Measurements from ENCODE around the gene HMCES. TPM values are rescaled to one million over a fixed set of nuclear protein-coding genes. Genes with fewer than 3 reads are reported as not detected.

HMCES gene
- polyA plus RNA-seq, 12 donors = 21.7 to 28.6 (median 24.6) TPM; not detected in 1

DNA sequence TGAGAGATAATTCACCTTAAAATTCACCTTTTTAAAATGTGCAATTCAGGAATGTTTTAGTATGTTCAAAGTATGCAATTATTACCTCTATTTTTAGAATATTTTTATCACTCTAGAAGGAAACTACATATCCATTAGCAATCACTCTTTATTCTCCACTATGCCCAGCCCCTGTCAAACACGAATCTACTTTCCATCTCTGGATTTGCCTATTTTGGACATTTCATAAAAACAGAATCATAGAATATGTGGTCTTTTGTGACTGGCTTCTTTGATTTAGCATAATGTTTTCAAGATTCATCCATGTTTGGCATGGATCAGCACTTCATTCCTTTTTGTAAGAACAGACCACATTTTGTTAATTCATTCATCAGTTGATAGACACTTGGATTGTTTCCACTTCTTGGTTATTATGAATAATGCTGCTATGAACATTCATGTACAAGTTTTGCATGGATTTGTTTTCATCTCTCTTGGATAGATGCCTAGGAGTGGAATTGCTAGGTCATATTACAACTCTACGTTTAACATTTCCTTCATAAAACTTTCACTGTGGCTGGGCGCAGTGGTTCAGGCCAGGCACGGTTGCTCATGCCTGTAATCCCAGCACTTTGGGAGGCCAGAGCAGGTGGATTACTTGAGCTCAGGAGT is 12.7 kb downstream of the HMCES start:
- DNase-seq = no peak

DNA sequence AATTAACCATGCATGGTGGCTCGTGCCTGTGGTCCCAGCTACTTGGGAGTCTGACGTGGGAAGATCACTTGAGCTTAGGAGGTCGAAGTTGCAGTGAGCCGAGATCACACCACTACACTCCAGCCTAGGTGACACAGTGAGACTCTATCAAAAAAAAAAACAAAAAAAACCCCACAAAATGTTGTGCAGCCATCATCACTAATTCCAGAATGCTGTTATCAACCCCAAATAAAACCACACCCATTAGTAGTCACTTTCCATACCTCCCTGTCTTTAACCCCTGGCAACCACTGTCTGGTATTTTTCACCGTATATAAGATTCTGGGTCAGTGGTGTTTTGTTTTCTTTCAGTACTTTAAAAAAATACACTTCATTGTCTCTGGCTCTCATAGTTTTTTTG is 16.6 kb downstream of the HMCES start:
- no peak for DNase-seq

DNA sequence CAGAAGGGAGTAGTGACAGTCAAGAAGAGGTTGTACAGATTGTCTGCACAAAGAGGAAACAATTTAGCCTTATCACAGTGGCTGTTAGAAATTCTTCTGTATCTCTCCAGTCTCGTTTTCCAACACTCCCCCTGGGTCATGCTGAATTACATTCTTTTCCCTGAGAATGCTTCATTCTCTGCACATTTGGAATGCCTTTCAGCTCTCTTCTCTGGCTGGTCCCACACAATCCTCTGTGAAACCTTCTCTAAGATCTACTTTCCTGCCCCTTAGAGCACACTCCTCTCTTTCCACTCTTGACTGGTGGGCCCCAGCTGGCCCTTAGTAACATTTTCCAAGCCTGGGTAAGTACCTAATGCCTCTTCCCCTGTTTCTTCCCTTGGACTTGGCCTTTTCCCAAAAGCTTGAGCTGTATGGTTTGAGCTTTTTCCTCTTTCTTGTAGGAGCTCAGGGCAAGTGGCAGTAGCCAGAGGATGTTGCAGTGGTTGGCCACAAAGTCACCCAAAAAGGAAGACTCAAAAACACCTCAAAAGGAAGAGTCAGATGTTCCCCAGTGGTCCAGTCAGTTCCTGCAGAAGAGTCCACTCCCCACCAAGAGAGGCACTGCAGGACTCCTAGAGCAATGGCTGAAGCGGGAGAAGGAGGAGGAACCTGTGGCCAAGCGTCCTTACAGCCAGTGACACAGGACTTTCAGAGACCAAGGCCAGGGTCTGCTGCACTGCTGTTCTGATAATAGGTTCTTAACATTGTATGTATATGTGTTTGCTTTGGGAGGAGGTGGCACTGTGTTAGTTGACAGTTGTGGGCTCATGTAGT is 25.7 kb downstream of the HMCES start:
- no peak for DNase-seq

DNA sequence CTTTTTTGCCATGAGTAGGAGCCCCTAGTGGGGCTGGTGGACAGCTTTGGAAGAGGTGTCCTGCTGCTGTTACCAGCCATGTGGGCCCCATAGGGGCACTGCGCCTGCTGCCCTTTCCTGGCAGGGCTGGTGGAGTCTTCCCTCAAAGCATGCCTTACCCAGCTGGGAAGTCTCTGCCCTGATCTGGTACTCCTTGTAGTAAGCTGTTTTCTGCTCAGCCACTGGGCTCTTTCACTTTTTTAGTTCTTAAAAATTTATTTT is 26.2 kb downstream of the HMCES start:
- no peak for DNase-seq

DNA sequence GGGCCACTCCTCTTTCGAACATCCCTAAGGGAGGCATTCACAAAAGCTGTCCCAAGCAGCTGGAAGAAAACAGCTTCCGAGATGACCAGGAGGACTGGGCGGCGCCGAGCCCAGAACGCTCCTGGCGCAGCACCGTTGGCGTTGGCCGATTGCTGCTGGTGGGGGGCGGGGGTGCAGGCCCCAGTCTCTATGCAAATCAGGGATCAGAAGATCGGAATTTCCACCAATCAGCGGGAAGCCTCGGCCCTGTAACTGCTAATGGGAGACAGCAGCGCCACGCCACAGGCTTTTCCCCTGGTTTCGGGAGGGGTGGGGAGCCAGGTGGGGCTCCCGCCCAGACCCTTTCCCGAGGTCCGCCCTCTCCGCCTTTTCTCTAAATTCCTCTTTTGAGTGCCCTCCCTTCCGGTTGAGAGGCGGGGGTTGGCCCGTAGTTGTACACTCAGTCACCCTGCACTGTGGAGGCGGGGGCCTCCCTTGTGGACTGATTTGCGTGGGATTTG is 27.0 kb downstream of the HMCES start:
- peak; percentile 88 for DNase-seq

DNA sequence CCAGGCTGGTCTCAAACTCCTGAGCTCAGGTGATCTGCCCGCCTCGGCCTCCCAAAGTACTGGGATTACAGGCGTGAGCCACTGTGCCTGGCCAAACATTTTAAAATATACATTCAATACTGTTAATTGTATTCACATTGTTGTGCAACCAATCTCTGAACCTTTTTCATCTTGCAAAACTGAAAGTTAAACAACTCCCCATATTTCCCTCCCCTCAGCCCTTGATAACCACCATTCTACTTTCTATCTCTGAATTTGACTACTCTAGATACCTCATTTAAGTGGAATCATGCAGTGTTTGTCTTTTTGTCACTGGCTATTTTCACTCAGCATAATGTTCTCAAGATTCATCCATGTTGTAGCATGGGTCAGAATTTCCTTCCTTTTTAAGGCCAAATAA is 30.0 kb downstream of the HMCES start:
- no peak for DNase-seq

DNA sequence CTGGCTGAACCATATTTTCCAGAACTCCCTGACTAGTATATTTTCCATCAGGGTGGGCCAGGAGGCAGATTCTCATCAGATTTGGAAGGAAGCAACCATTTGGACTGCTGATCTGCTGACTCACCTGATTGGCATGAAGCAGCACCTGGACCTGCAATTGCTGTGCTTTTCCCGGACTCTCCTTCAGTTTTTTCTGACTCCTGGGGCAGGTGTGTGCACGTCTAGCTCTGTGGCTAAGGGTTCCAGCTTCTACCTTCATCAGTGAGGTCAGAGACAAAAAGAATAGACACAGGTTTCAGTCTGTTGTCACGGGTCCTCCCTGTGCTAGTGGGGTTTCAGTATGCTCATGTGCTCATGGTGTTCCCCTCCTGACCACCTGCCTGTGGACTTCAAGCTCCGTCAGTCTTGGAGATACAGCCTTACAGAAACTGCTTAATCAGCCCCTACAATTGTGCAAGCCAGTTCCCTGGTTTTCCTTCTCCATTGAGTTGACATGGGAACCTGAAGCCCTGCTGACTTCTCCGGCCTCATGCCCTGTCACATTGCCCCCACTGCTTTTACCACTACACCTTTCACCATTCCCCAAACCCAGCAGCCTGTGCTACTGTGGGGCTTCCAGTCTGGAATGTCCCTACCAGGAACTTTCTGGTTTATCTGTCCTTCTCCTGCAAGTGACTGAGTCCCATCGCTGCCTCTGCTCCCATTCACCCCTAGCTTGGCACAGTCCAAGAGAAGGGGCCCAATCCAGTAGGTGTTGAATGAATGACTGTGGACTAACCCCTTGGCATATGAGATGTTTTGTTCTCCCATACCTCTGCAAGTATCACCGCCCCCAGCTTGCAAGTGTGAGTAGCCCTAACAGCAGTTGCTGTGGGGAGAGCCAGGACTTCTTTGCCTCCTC is 31.7 kb downstream of the HMCES start:
- DNase-seq = no peak

DNA sequence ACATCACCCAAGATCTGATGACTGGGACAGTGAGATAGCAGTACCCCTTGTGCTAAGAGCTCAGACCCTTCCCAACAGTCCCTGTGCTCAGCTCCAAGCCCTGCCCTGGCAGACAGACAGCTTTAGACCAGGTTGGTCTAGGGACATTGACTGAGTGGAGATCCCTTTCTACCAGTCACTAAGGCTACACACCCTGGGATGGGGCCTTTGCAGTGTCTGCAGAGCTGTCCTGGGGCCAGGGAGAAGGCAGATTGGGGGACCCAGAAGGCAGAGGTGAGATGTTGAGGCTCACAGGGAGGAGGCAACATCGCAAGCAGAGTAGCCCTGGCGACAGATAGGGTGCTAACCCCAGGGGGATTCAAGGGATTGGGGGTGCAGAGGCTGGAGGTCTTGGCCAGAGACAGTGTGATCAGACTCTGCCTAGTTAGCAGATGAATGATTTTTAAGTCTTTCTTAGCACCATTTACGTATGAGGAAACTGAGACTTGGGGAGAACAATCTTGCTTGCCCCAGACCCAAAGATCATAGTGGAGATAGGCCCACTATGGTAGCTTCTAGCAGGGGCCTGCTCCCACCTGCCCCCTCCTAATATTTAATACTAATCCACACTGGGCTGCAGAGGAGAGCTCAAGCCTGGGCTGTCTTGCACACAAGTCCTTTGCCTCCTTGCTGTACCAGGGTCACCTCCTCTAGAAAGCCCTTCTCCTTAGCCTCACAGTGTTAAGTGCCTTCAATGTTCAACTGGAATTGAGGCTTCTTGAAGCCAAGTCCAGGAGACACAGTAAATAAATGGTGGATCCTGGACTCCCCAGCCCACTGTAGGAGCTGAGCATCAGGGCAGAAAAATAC is 32.6 kb downstream of the HMCES start:
- no peak for DNase-seq

DNA sequence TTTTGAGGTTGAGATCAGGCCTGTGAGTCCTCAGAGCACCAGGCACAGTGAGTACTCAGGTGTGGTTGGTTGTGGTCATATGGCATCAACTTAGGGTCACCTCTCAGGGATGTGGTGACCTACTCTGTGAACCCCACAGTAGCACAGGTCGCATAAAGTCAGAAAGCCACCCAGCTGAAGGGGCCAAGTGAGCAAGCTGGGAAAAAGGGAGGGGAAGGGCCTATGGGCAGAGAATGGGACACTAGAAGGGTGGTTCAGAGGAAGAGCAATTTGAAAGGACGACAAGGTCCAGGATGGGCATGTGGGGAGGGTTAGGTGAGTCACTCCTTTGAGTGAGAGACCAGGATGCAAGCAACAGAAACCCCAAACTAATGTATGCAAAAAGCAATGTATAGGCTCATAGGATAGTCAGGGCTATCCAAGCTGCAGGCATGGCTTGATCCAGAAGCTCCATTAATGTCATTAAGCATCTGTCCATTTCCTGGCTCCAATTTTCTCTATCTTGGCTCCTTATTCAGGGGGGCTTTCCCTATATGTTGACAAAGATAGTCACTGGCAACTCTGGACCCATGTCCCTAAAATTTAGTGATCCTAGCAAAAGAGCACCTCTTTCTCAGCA is 33.5 kb downstream of the HMCES start:
- DNase-seq = no peak

DNA sequence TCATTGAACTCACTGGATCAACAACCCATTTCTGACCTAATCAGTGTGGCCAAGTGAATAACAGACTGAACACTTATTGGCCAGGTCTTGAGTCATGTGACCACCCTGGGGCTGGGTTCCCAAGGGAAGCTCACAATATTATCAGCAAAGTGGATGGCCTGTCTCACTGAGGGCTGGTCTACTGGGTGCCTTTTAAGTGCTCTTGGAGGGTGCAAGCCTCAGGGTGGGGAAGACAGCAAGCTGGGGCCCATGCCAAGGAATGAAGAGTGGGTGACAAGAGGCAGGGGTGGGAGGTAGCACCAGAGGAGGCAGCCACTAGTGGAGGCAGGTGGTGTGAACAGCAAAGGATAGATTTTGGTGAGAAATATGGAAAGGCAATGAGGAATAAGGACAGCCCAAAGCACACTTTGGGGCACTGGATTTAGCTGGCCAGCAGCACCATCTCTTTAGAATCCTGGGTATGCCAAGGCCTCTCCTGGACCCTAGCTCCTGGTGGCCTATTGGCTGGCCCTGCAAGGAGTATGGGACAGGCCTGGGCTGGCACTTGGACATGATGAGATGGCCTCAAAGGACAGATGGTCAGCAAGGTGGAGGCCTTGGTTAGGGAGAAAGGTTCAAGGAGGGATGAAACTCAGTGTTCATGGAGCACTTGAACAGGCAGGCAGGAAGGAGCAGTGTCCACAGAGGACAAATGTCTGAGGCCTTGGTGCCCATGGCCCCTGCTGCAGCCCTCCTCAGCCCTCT is 34.2 kb downstream of the HMCES start:
- no peak for DNase-seq

DNA sequence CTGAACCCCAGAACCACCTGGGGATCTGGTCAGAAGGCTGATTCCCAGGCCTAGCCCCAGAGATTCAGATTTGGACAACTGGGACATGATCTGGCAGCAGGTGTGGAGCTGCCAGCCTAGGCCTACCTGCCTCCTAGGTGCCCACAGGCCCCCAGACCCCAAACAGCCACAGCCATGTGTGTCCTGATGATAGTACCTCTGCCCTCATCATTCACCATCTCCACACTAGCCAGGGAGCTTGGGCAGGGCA is 34.7 kb downstream of the HMCES start:
- DNase-seq = no peak

DNA sequence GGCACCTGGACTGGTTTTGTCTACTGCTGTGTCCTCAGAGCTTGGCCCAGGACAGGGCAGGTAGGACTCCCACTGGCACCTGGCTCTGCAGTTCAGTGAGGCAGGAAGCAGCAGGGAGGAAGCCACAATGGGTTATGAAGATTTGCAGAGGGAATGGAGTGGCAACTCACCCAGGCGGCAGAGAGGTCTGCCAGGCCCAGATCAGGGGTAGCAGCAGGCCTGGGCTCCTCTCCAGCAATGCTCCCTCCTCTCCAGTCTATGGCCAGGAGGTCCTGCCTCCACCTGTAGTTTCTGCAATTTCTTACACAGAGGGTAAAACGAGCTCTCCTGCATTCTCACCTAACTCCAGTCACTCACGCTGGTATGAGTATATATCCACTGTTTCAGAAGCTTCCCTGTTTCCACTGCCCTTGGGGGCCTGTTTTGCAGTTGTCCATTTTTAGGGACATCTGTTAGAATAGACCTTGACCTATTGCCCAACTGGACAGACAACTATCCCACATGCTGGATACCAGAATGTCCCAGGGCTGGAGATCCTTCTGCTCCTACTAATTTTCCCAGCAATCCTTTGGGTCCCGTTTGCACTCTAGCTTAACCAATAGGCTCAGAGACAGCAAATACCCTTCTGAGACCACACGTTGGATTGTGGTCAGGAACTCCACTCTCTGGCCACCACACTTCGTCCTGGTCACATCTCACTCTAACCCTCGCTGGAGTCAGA is 35.2 kb downstream of the HMCES start:
- no peak for DNase-seq

DNA sequence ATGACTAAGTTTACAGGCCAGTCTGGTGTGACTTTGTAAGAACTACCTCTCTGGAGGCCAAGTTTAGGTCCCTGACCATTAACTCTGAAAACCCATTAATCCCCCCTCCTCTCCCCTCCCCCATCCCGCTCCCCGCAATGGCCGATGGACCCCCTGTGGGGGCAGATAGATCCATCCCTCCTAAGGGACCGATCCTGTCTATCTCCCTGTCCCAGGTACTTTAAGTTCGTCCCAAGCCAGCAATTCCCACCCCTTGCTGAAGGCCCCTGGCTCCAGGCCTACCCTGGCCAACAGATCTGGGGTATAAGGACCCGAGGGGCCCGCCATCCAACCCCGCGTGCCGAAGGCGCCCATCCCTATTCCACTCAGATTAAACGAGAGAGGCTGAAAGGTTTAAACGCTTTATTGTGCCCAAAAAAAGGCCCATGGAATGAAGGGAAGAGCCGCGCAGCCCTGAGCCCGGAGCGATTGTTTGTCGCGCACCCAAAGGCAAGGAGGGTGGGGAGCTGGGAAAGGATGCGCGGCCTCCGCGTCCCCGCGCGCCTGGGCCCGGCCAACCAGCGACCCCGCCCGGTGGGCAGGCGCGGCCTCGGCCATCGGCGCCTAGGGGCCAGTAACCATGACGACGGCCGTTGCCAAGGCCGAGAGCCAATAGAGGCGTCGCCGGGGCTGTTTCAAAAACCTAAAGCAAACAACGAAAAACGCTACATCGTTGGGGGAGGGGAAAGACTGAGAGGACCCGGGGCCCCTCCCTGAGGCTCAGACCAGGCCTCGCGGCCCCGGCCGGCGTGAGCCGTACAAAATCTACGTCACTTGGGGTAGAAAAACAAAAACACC is 35.9 kb downstream of the HMCES start:
- peak; percentile 95 for DNase-seq

DNA sequence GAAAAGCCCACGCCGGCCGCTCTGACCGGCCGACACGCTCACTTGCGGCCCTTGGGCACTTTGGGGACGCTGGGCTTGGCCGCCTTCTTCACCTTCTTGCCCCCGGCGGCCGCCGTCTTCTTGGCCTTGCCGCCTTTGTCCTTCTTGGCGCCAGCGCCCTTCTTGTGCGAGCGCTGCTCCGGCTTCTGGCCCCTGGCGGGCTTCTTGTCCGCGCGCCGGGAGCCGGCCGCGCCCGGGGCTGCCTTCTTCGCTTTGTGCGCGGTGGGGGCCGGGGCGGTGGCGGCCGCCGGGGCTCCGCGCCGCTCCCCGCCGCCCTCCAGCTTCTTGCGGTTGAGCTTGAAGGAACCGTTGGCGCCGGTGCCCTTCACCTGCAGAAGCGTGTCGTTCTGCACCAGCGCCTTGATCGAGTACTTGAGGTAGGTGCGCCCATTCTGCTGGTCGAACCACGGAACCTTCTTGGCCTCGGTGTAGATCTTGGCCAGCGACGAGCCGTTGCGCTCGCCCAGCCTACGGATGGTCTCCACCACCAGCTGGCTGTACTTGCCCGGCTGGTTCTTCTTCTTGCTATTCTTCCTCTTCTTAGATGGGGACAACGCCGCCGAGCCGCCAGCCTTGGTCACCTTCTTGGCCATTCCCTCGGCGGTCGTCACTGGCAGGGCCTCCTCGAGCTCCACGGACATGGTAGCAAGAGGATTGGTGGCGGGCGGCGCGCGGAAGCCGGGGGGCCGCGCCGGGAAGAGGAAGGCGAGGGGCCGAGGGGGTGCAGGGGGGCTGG is 36.7 kb downstream of the HMCES start:
- no peak for DNase-seq

DNA sequence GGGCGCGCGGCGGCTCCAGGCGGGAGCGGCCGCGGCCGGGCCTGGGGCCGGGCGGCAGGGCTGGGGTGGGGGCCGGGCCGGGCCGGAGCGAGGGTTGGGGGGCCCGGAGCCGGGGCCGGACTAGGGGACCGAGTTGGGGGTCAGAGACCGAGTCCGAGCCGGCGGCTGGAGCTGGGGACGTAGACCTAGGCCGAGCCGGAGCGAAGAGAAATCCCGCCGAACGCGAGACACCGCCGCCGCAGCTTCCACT is 37.3 kb downstream of the HMCES start:
- DNase-seq = no peak

DNA sequence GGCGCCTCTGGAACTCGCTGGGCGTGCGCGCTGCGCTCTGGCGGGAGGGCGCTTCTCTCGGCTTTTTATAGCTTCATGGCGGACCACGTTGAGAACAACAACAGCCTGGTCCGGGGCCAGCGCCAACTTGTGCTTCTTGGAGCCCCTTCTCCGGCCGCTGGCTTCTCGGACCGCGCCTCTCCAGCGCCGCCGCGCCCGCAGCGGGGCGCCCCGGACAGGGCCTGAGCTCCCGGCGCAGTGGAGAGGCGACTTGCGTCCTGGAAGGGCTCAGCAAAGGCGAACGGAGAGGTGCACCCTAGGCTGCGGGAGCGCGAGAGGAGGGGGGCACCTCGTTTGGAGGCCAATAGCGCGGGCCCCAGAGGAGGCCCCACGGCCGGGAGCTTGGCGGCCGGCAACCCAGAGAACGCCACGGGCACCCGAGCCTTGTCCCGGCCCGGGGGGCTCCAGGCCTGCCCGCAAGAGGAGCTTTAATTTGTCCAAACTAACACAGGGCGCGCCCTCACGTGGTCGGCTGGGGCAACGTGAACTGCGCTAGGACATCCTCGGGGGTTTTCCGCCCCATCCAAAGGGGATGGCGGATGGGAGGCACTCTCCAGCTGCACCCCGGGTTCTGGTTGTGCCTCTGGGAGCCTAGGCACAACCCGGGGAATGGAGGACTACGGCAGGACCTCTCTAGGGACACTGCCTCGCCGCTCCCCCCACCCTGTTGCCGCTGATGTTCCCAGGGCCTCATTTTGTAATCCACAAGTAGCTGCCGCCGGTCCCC is 37.8 kb downstream of the HMCES start:
- peak; percentile 85 for DNase-seq

DNA sequence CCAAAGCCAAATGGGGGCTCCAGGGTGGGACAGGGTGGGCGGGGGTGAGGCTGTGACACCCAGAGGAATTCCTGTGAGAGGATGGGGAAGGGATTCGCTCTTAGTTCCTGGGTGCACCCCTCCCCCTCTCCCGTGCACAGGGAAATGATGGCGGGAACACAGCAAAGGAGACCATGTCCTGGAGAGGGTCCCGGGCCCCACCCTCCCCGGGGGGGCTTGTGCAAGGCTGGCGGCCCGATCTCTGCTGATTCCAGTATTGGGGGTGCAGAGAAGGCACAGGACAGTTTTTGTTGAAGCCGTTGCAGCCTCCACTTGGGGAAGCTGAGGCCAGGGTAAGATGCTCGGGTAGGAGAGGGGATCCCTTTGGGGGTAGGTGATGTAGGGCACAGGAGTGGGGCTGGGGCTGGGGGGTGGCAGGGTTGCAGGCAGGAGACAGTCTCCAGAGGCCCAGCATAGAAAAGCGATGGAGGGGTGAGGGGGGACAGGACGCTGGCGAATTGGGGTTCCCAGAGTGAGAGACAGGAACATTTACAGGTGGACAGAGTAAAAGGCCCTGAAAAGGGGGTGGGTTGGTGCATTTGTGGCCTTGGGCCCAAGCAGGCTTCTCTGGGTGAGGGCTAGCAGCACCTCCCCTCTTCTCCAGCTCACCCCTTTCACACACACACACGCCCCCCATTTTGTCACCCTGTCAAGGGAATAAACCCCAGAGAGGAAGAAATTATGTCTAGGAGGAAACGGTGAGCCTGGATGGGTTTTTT is 38.5 kb downstream of the HMCES start:
- no peak for DNase-seq
